GM13976 (cell line): ENCODE measurements around the gene TLE6.
"Not testable (repeated sequence)": the region's sequence is repeated elsewhere in the genome, so short reads cannot be mapped to it uniquely, and the experiment has no call there.

Experiments
- DNase-seq: peaks from one replicate; pipeline ENCODE4 v3.0.0; 2012; ENCODE audit warnings: low spot score
- in situ Hi-C: fragments of 300-500 bp; cut with MboI; formaldehyde crosslinking; loops from one replicate; pipeline ENCODE4 v1.12.0; 2022; ENCODE audit warnings: low sequenced_read_pairs, mixed read lengths, inconsistent platforms; ENCODE audit not compliant: unreplicated experiment
- TF ChIP-seq, protein P1 (sequence below): IDR thresholded peaks from 2 replicates; pipeline ENCODE4 v1.5.1; 2012; ENCODE audit warnings: borderline replicate concordance, mild to moderate bottlenecking; ENCODE audit not compliant: insufficient read depth; ENCODE audit errors: extremely low read depth, missing control alignments, control extremely low read depth

Gene TLE6

GRCh38 chr19:2962018-2962670 is 15.2 kb upstream of the TLE6 start:
- in situ Hi-C loops = no loop called here
- DNase-seq = peak; percentile 82
- TF ChIP-seq, protein P1, sequence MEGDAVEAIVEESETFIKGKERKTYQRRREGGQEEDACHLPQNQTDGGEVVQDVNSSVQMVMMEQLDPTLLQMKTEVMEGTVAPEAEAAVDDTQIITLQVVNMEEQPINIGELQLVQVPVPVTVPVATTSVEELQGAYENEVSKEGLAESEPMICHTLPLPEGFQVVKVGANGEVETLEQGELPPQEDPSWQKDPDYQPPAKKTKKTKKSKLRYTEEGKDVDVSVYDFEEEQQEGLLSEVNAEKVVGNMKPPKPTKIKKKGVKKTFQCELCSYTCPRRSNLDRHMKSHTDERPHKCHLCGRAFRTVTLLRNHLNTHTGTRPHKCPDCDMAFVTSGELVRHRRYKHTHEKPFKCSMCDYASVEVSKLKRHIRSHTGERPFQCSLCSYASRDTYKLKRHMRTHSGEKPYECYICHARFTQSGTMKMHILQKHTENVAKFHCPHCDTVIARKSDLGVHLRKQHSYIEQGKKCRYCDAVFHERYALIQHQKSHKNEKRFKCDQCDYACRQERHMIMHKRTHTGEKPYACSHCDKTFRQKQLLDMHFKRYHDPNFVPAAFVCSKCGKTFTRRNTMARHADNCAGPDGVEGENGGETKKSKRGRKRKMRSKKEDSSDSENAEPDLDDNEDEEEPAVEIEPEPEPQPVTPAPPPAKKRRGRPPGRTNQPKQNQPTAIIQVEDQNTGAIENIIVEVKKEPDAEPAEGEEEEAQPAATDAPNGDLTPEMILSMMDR = peak; percentile 44

- TF ChIP-seq, protein P1 = no peak
- DNase-seq = no peak
- in situ Hi-C loops = no loop called here
Measured at GRCh38 chr19:2963122-2963521, 14.2 kb upstream of the TLE6 start.

DNA sequence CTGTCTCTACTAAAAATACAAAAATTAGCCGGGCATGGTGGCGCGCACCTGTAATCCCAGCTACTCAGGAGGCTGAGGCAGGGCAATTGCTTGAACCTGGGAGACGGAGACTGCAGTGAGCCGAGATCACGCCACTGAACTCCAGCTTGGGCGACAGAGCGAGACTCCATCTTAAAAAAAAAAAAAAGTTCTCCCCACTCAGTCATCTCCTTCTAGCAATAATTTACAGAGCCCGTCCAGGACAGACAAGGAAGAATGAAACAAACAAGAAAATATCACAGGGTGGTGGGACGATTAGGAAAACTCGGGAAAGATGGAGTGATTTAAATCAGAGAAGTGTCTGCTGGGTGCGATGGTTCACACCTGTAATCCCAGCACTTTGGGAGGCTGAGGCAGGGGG is 13.7 kb upstream of the TLE6 start:
- in situ Hi-C loops, DNase-seq: not testable (repeated sequence)

DNA sequence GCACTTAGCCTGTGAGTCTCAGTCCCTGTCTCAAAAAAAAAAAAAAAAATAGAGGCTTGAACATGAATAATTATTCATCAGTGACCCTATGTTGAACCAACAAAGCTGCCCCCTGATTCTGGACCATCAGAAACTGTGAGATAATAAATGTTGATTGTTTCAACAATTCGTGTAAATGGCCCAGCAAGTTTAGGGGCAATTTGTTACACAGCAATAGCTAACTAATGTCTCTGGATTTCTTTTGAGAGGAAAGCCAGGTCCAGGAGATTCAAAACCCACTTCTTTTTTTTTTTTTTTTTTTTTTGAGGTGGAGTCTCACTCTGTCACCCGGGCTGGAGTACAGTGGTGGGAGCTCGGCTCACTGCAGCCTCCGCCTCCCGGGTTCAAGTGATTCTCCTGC is 12.5 kb upstream of the TLE6 start:
- DNase-seq = no peak
- TF ChIP-seq, protein P1 = no peak
- in situ Hi-C loops = no loop called here

DNA sequence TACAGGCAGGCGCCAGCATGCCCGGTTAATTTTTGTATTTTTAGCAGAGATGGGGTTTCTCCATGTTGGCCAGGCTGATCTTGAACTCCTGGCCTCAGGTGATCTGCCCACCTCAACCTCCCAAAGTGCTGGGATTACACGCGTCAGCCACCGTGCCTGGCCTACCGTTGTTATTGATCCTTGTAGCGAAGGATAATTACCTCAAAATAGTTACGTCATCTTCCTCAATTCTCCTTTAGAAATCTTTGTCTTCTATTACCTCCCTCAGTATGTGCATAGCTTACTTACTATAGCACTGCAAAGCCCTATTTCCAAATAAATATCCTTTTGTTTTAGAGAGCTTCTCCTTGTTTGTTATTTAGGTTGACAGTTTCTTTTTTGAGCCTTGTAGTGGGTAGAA is 9.4 kb upstream of the TLE6 start:
- TF ChIP-seq, protein P1 = no peak
- DNase-seq = no peak
- in situ Hi-C loops = no loop called here

- no peak for DNase-seq
- in situ Hi-C loops = no loop called here
Measured at GRCh38 chr19:2969104-2969504, 8.3 kb upstream of the TLE6 start.

DNA sequence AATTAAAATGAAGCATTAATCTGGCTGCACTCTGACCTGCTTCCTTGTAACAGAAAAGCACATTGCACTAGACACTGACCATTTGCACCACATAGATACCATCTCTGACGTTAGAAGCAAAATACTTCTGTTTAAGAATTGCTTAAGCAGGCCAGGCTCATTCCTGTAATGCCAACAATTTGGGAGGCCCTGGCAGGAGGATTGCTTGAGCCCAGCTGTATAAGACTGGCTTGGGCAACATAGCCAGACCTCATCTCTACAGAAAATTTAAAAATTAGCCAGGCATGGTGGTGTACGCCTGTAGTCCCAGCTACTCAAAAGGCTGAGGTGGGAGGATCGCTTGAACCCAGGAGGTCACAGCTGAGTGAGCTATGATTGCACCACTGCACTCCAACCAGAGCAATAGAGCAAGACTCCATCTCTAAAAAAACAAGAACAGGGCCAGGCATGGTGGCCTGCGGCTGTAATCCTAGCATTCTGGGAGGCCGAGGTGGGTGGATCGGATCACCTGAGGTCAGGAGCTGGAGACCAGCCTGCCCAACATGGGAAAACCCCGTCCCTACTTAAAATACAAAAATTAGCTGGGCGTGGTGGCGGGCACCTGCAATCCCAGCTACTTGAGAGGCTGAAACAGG is 7.0 kb upstream of the TLE6 start:
- TF ChIP-seq, protein P1 = no peak
- no peak for DNase-seq
- in situ Hi-C loops = no loop called here

More at GRCh38 chr19:2969104-2969504, 8.3 kb upstream of the TLE6 start:
- TF ChIP-seq, protein P1 = no peak
